Cardiac septum (tissue), 1 donor: ENCODE measurements around the gene GALNT11. TPM values are rescaled to one million over a fixed set of nuclear protein-coding genes. Genes with fewer than 3 reads are reported as not detected.

Experiments used
- DNase-seq: peaks from one replicate; pipeline ENCODE4 v3.0.0-alpha.2; 2020; ENCODE audit warnings: low spot score
- intact Hi-C: fragments of 100-400 bp; cut with DNase I; formaldehyde crosslinking; loops from one replicate; pipeline ENCODE4 v1.14.0; 2022
- total RNA-seq: library from RNA; stranded (reverse); fragmentation: NEBNext Ultra II Directional; extraction: Animal tissue kit (Norgen Biotek cat#: 25700); gene quantifications from one replicate; pipeline ENCODE4 v1.2.1, GENCODE V29; 2021
- donor health status: DM: no; HTN: no; CAD: no.

GALNT11 gene
- total RNA-seq, 1 donor from 2014 or later, result 25.6 TPM

GRCh38 chr7:152136686-152137085 lies 111.2 kb downstream of the GALNT11 start:
- DNase-seq, result no peak
- intact Hi-C loops, result no loop called here

- intact Hi-C loops, result no loop called here
- DNase-seq, result no peak
These were observed 112.1 kb downstream of the GALNT11 start for GRCh38 chr7:152137476-152138025.

- no peak for DNase-seq
- intact Hi-C loops, result loop anchor here (10.0 kb wide), 2 partner anchors 115 to 355 kb away; partner anchors contain the start of gene GALNT11
These were observed 114.6 kb downstream of the GALNT11 start for GRCh38 chr7:152140067-152140466.

- DNase-seq, result no peak
- intact Hi-C loops, result loop anchor here (10.0 kb wide), 2 partner anchors 116 to 356 kb away; partner anchors contain the start of gene GALNT11
These were observed 115.1 kb downstream of the GALNT11 start for GRCh38 chr7:152140560-152140959.

- DNase-seq, result no peak
- intact Hi-C loops, result loop anchor here (10.0 kb wide), 2 partner anchors 118 to 358 kb away; partner anchors contain the start of gene GALNT11
These were observed 117.6 kb downstream of the GALNT11 start for GRCh38 chr7:152142976-152143595.

- intact Hi-C loops, result loop anchor here (10.0 kb wide), 2 partner anchors 120 to 360 kb away; partner anchors contain the start of gene GALNT11
- no peak for DNase-seq
These were observed 119.2 kb downstream of the GALNT11 start for GRCh38 chr7:152144557-152145245.

- intact Hi-C loops, result loop anchor here (10.0 kb wide), 2 partner anchors 121 to 361 kb away; partner anchors contain the start of gene GALNT11
These were observed 120.5 kb downstream of the GALNT11 start for GRCh38 chr7:152145853-152146466.

GRCh38 chr7:152148706-152149105 lies 123.2 kb downstream of the GALNT11 start:
- DNase-seq, result no peak
- intact Hi-C loops, result loop anchor here (10.0 kb wide), 2 partner anchors 124 to 364 kb away; partner anchors contain the start of gene GALNT11

More at GRCh38 chr7:152145853-152146466, 120.5 kb downstream of the GALNT11 start:
- DNase-seq, result no peak

GRCh38 chr7:152149363-152149762 lies 123.9 kb downstream of the GALNT11 start:
- intact Hi-C loops, result loop anchor here (10.0 kb wide), 2 partner anchors 125 to 365 kb away; partner anchors contain the start of gene GALNT11
- no peak for DNase-seq

- no peak for DNase-seq
- intact Hi-C loops, result no loop called here
These were observed 126.8 kb downstream of the GALNT11 start for GRCh38 chr7:152152267-152152666.

GRCh38 chr7:152158801-152159587 lies 133.5 kb downstream of the GALNT11 start:
- intact Hi-C loops, result no loop called here
- DNase-seq, result no peak

GRCh38 chr7:152161171-152161570 lies 135.7 kb downstream of the GALNT11 start:
- intact Hi-C loops, result no loop called here
- DNase-seq, result no peak

- no peak for DNase-seq
- intact Hi-C loops, result no loop called here
These were observed 136.8 kb downstream of the GALNT11 start for GRCh38 chr7:152162287-152162686.

Other genes starting within 250 kb of the GALNT11 start
- gene PRKAG2, start 148.6 kb upstream of the GALNT11 start, total RNA-seq, result 106 TPM
- gene GALNTL5, start 69.2 kb upstream of the GALNT11 start, total RNA-seq, result not detected